OCI-LY7 (cell line): Measurements from ENCODE around the gene DCP2. TPM values are rescaled to one million over a fixed set of nuclear protein-coding genes. Genes with fewer than 3 reads are reported as not detected.
A peak's percentile ranks its signal among the peaks of the same experiment; 100 is the strongest.

Experiments
- BruUV-seq: library from RNA; stranded (reverse); fragments of 400-500 nt; replicated peaks from 2 replicates; lab custom pipeline; 2021; lab: Mats Ljungman, UMichigan
- CTCF ChIA-PET: fragments of 300-600 bp; sonication (Branson Sonifier 250); formaldehyde crosslinking; loops from one replicate; lab custom pipeline; 2022; ENCODE audit warnings: antibody characterized with exemption; ENCODE audit not compliant: unreplicated experiment; lab: Charles Lee
- POLR2A ChIA-PET: fragments of 300-600 bp; sonication (Branson Sonifier 250); formaldehyde crosslinking; loops from one replicate; lab custom pipeline; 2022; ENCODE audit warnings: antibody characterized with exemption; lab: Charles Lee
- DNase-seq: peaks from one replicate; pipeline ENCODE4 v3.0.0-alpha.2; 2015; ENCODE audit warnings: low spot score
- H2AFZ ChIP-seq: fragments of 200-600 bp; sonication (generic), shearing (Covaris generic); 2 replicates; pipeline ENCODE4 v1.6.1; 2014; ENCODE audit warnings: mild to moderate bottlenecking, antibody characterized with exemption, low read length, moderate library complexity
- H3K27ac ChIP-seq: fragments of 200-600 bp; sonication (generic); 2 replicates; pipeline ENCODE4 v1.5.1; 2014; ENCODE audit warnings: mixed run types, low read depth, mild to moderate bottlenecking, moderate library complexity, low read length, inconsistent platforms; ENCODE audit not compliant: poor library complexity, severe bottlenecking
- H3K36me3 ChIP-seq: fragments of 200-600 bp; sonication (generic); 2 replicates; pipeline ENCODE4 v1.6.1; 2014; ENCODE audit warnings: mild to moderate bottlenecking, antibody characterized with exemption, low read length, moderate library complexity, mixed read lengths; ENCODE audit not compliant: insufficient read depth
- H3K4me1 ChIP-seq: fragments of 200-600 bp; sonication (generic); 2 replicates; pipeline ENCODE4 v1.5.1; 2014; ENCODE audit warnings: mild to moderate bottlenecking, low read length; ENCODE audit not compliant: insufficient read depth, poor library complexity, severe bottlenecking
- H3K4me2 ChIP-seq: fragments of 200-600 bp; sonication (generic); 2 replicates; pipeline ENCODE4 v1.6.1; 2014; ENCODE audit warnings: mild to moderate bottlenecking, low read length
- H3K4me3 ChIP-seq: fragments of 200-600 bp; sonication (generic); 2 replicates; pipeline ENCODE4 v1.5.1; 2014; ENCODE audit warnings: mild to moderate bottlenecking, low read depth, low read length; ENCODE audit not compliant: poor library complexity, severe bottlenecking
- H3K79me2 ChIP-seq: fragments of 200-600 bp; sonication (generic); 2 replicates; pipeline ENCODE4 v1.6.1; 2016; ENCODE audit warnings: low read depth, mild to moderate bottlenecking, low read length, moderate library complexity, mixed read lengths; ENCODE audit not compliant: insufficient read depth
- H3K9me2 ChIP-seq: fragments of 200-600 bp; sonication (generic); 2 replicates; pipeline ENCODE4 v1.6.1; 2016; ENCODE audit warnings: mild to moderate bottlenecking, low read length, mixed read lengths; ENCODE audit not compliant: insufficient read depth
- H3K9me3 ChIP-seq: fragments of 200-600 bp; sonication (generic); 2 replicates; pipeline ENCODE4 v1.6.1; 2014; ENCODE audit warnings: mild to moderate bottlenecking, mixed run types, low read length, mixed read lengths
- H4K20me1 ChIP-seq: fragments of 200-600 bp; sonication (generic); 2 replicates; pipeline ENCODE4 v1.6.1; 2014; ENCODE audit warnings: mild to moderate bottlenecking, antibody characterized with exemption, low read length, moderate library complexity, mixed read lengths; ENCODE audit not compliant: insufficient read depth
- CTCF ChIP-seq: fragments of 200-600 bp; sonication (generic); conservative IDR thresholded peaks from 2 replicates; pipeline ENCODE4 v1.5.1; 2014; ENCODE audit warnings: mild to moderate bottlenecking, antibody characterized with exemption, low read length, moderate library complexity, mixed read lengths
- EZH2phosphoT487 ChIP-seq: fragments of 200-600 bp; sonication (generic); IDR thresholded peaks from 2 replicates; pipeline ENCODE4 v1.6.1; 2018; ENCODE audit warnings: low read depth, borderline replicate concordance, mild to moderate bottlenecking, mixed run types, antibody characterized with exemption, low read length, moderate library complexity, mixed read lengths
- intact Hi-C: fragments of 100-400 bp; cut with micrococcal nuclease; formaldehyde crosslinking; loops from one replicate; pipeline ENCODE4 v1.10.0; 2022; ENCODE audit not compliant: unreplicated experiment
- total RNA-seq, 2 experiments: library from RNA; depleted of rRNA in 1 of 2; stranded (reverse); fragments of >200 nt in 1 of 2; shearing (Covaris generic) in 1 of 2; gene quantifications; 2 replicates each; pipeline ENCODE4 v1.2.3, GENCODE V29; 2014 to 2022

The DCP2 gene
- total RNA-seq, 2 experiments from 2014 or later, result 81.3 to 139 TPM

- Histone ChIP-seq H3K27ac (no peak overlapping the region), H2AFZ (no peak overlapping the region), H3K4me2 (no peak overlapping the region), H3K4me3 (no peak overlapping the region), H3K9me3 (no peaks in the 10 kb centered on the region), H4K20me1 (0 out of 2 replicates have a peak, but pooled peaks cover 5% of the 10 kb centered on the region), H3K79me2 (peaks cover 95% of the 10 kb centered on the region), H3K4me1 (no peaks in the 10 kb centered on the region), H3K9me2 (no peaks in the 10 kb centered on the region), H3K36me3 (peaks cover 86% of the 10 kb centered on the region)
- ChIA-PET POLR2A (interaction anchor here (0.5 to 1.9 kb wide), 4 partner anchors 10 to 605 kb away, joined by 3 to 10 read pairs (median 3); no protein-coding TSS in a partner anchor), CTCF (interaction anchor here (1.7 to 1.8 kb wide), 2 partner anchors 10 kb away, joined by 5 to 6 read pairs; partner anchors contain the start of gene DCP2)
- intact Hi-C loops, result no loop called here
- BruUV-seq, result no TSS peak
- TF ChIP-seq CTCF (no peak), EZH2phosphoT487 (no peak)
- no peak for DNase-seq
Measured at GRCh38 chr5:112986224-112986623, 9.6 kb downstream of the DCP2 start.

- intact Hi-C loops, result loop anchor here (1.0 to 2.0 kb wide), 3 partner anchors 335 to 610 kb away; partner anchors contain the start of gene YTHDC2
- no peaks in the 10 kb centered on the region for H3K9me2 ChIP-seq
- no peaks in the 10 kb centered on the region for H3K9me3 ChIP-seq
- TSS peak; percentile 2 for BruUV-seq
- no peak overlapping the region for H3K4me2 ChIP-seq
- no peak overlapping the region for H3K27ac ChIP-seq
- H3K36me3 ChIP-seq, result peaks cover 82% of the 10 kb centered on the region
- ChIA-PET POLR2A (interaction anchor here (0.6 to 1.7 kb wide), 12 partner anchors 9 to 435 kb away, joined by 3 to 6 read pairs (median 4); partner anchors contain the start of gene DCP2), CTCF (interaction anchor here (0.7 to 1.4 kb wide), 5 partner anchors 9 to 519 kb away, joined by 3 to 5 read pairs (median 3); no protein-coding TSS in a partner anchor)
- H3K79me2 ChIP-seq, result peaks cover 52% of the 10 kb centered on the region; the same call in 1 of the 2 replicates
- peaks cover 11% of the 10 kb centered on the region; the same call in 1 of the 2 replicates for H4K20me1 ChIP-seq
- no peak overlapping the region for H2AFZ ChIP-seq
- no peaks in the 10 kb centered on the region for H3K4me1 ChIP-seq
- peak; percentile 76 for DNase-seq
- no peak overlapping the region for H3K4me3 ChIP-seq
- TF ChIP-seq CTCF (peak; percentile 98), EZH2phosphoT487 (no peak)
Measured at GRCh38 chr5:112995764-112996618, 19.4 kb downstream of the DCP2 start.
